Smooth muscle cell (in vitro differentiated cells): ENCODE data around the gene GNB3. TPM values are rescaled to one million over a fixed set of nuclear protein-coding genes. Genes with fewer than 3 reads are reported as not detected.
"Not testable (repeated sequence)": the region's sequence is repeated elsewhere in the genome, so short reads cannot be mapped to it uniquely, and the experiment has no call there.

ENCODE experiments used
- DNase-seq: peaks from one replicate; lab custom pipeline; 2025; ENCODE audit not compliant: unreplicated experiment; lab: John Stamatoyannopoulos, UW
- H2AFZ ChIP-seq: fragments of 200-600 bp; sonication (generic); 2 replicates; pipeline ENCODE4 v1.6.0; 2016; ENCODE audit warnings: antibody characterized with exemption, low read depth, mild to moderate bottlenecking
- H3F3A ChIP-seq: fragments of 200-600 bp; sonication (generic); 2 replicates; pipeline ENCODE4 v1.6.0; 2017; ENCODE audit warnings: antibody characterized with exemption, low read depth
- H3K27ac ChIP-seq: fragments of 200-600 bp; sonication (generic); 2 replicates; pipeline ENCODE4 v1.5.1; 2016; ENCODE audit warnings: low read depth, mild to moderate bottlenecking
- H3K27me3 ChIP-seq: fragments of 200-600 bp; sonication (generic); 2 replicates; pipeline ENCODE4 v1.6.1; 2016; ENCODE audit warnings: low read depth, mild to moderate bottlenecking
- H3K36me3 ChIP-seq: fragments of 200-600 bp; sonication (generic); 2 replicates; pipeline ENCODE4 v1.5.1; 2016; ENCODE audit warnings: low read depth
- H3K4me1 ChIP-seq: fragments of 200-600 bp; sonication (generic); 2 replicates; pipeline ENCODE4 v1.5.1; 2016; ENCODE audit warnings: low read depth
- H3K4me2 ChIP-seq: fragments of 200-600 bp; sonication (generic); 2 replicates; pipeline ENCODE4 v1.6.0; 2016; ENCODE audit warnings: mild to moderate bottlenecking
- H3K4me3 ChIP-seq: fragments of 200-600 bp; sonication (generic); 2 replicates; pipeline ENCODE4 v1.5.1; 2016; ENCODE audit warnings: mild to moderate bottlenecking
- H3K79me2 ChIP-seq: fragments of 200-600 bp; sonication (generic); 2 replicates; pipeline ENCODE4 v1.6.0; 2016; ENCODE audit warnings: low read depth, mild to moderate bottlenecking
- H3K9ac ChIP-seq: fragments of 200-600 bp; sonication (generic); 2 replicates; pipeline ENCODE4 v1.6.0; 2016; ENCODE audit warnings: low read depth
- H3K9me3 ChIP-seq: fragments of 200-600 bp; sonication (generic); replicated peaks from 2 replicates; pipeline ENCODE4 v1.5.1; 2016; ENCODE audit warnings: low read depth
- H4K20me1 ChIP-seq: fragments of 200-600 bp; sonication (generic); 2 replicates; pipeline ENCODE4 v1.6.0; 2016; ENCODE audit warnings: low read depth
- CTCF ChIP-seq: fragments of 200-600 bp; sonication (generic); IDR thresholded peaks from 2 replicates; pipeline ENCODE4 v1.5.1; 2017; ENCODE audit warnings: borderline replicate concordance, mild to moderate bottlenecking, antibody characterized with exemption; ENCODE audit not compliant: insufficient read depth, poor library complexity, severe bottlenecking
- WGBS: methylation state at CpG from one replicate; pipeline ENCODE4 v1.1.7; 2016; ENCODE audit warnings: low lambda C conversion rate; 5-methylcytosine and 5-hydroxymethylcytosine counted together
- polyA plus RNA-seq: library from polyadenylated mRNA; unstranded; fragments of >200 nt; fragmentation: Nextera tagmentation; extraction: Ambion mirVana; gene quantifications from 2 replicates; pipeline ENCODE4 v1.2.1, GENCODE V29; 2016
- total RNA-seq: library from RNA; depleted of rRNA; stranded (reverse); fragments of >200 nt; gene quantifications from 2 replicates; pipeline ENCODE4 v1.2.3, GENCODE V29; 2014

The GNB3 gene
- total and polyA plus RNA-seq, 2 experiments from 2014 or later, result 6.2 to 6.3 TPM

GRCh38 chr12:6871052-6871957 lies 30.6 kb downstream of the GNB3 start:
- H3K27me3 ChIP-seq, result no peaks in the 10 kb centered on the region
- DNase-seq, result no peak
- H3K9me3 ChIP-seq, result no peaks in the 10 kb centered on the region
- H3K9ac ChIP-seq, result no peak overlapping the region
- peak overlapping the region; percentile 8 for H3K27ac ChIP-seq
- TF ChIP-seq CTCF, result no peak
- peaks cover 38% of the 10 kb centered on the region for H3F3A ChIP-seq
- H3K4me1 ChIP-seq, result peaks cover 8% of the 10 kb centered on the region
- no peaks in the 10 kb centered on the region for H3K36me3 ChIP-seq
- H3K4me2 ChIP-seq, result peak overlapping the region; percentile 100
- H2AFZ ChIP-seq, result no peak overlapping the region
- H3K79me2 ChIP-seq, result peaks cover 20% of the 10 kb centered on the region
- WGBS, result 87% methylated on average over 12 of the region's 12 CpGs
- H4K20me1 ChIP-seq, result peaks cover 47% of the 10 kb centered on the region
- H3K4me3 ChIP-seq, result peak overlapping the region; percentile 80

GRCh38 chr12:6872073-6873048 lies 31.6 kb downstream of the GNB3 start:
- Histone ChIP-seq H3K9ac (peak overlapping the region; percentile 72), H2AFZ (no peak overlapping the region), H3K36me3 (no peaks in the 10 kb centered on the region), H3K9me3 (no peaks in the 10 kb centered on the region), H3K4me1 (peaks cover 8% of the 10 kb centered on the region), H3K79me2 (peaks cover 20% of the 10 kb centered on the region), H3K4me2 (peak overlapping the region; percentile 100), H3K27ac (peak overlapping the region; percentile 67), H3F3A (peaks cover 38% of the 10 kb centered on the region), H3K4me3 (peak overlapping the region; percentile 80), H4K20me1 (peaks cover 47% of the 10 kb centered on the region), H3K27me3 (no peaks in the 10 kb centered on the region)
- TF ChIP-seq CTCF, result peak; percentile 91
- DNase-seq, result peak; percentile 74
- WGBS, result 7% methylated on average over 38 of the region's 40 CpGs

GRCh38 chr12:6873094-6874014 lies 32.6 kb downstream of the GNB3 start, which contains the start of gene SPSB2:
SPSB2 (minus strand) TSS chr12:6873303; CDS start chr12:6872901, 402 bp downstream.
- H3K36me3 ChIP-seq, result no peaks in the 10 kb centered on the region
- H3K27me3 ChIP-seq, result no peaks in the 10 kb centered on the region
- peaks cover 34% of the 10 kb centered on the region for H3F3A ChIP-seq
- no peaks in the 10 kb centered on the region for H3K9me3 ChIP-seq
- peaks cover 8% of the 10 kb centered on the region for H3K4me1 ChIP-seq
- peaks cover 10% of the 10 kb centered on the region for H3K79me2 ChIP-seq
- no peak within 1 kb of the TSS for H2AFZ ChIP-seq
- H4K20me1 ChIP-seq, result peaks cover 38% of the 10 kb centered on the region
- peak within 1 kb of the TSS; percentile 100 for H3K4me2 ChIP-seq
- WGBS, result under 1% methylated on average over 62 of the region's 66 CpGs
- DNase-seq, result peak; percentile 91
- TF ChIP-seq CTCF, result no peak
- peak within 1 kb of the TSS; percentile 72 for H3K9ac ChIP-seq
- H3K4me3 ChIP-seq, result peak within 1 kb of the TSS; percentile 80
- peak within 1 kb of the TSS; percentile 67 for H3K27ac ChIP-seq

GRCh38 chr12:6874015-6874368 lies 33.3 kb downstream of the GNB3 start:
- peak overlapping the region; percentile 80 for H3K4me3 ChIP-seq
- not testable (repeated sequence) for H3K9ac ChIP-seq, H2AFZ ChIP-seq, H3K27me3 ChIP-seq, H3K79me2 ChIP-seq, H3K36me3 ChIP-seq, DNase-seq, H3K4me1 ChIP-seq, H3K9me3 ChIP-seq
- 65% methylated on average over 9 of the region's 9 CpGs for WGBS
- peaks cover 28% of the 10 kb centered on the region for H3F3A ChIP-seq
- H3K27ac ChIP-seq, result peak overlapping the region; percentile 67
- peaks cover 32% of the 10 kb centered on the region for H4K20me1 ChIP-seq
- peak overlapping the region; percentile 100 for H3K4me2 ChIP-seq

GRCh38 chr12:6879824-6880223 lies 39.1 kb downstream of the GNB3 start:
- not testable (repeated sequence) for H3K79me2 ChIP-seq, H3K4me2 ChIP-seq, H3K9ac ChIP-seq, DNase-seq, H2AFZ ChIP-seq, H3F3A ChIP-seq, H3K27me3 ChIP-seq, H3K36me3 ChIP-seq, H4K20me1 ChIP-seq, H3K4me3 ChIP-seq, H3K4me1 ChIP-seq, H3K27ac ChIP-seq, H3K9me3 ChIP-seq
- WGBS, result 95% methylated on average over 11 of the region's 11 CpGs
